Prostate gland (tissue), 2 donors: ENCODE data around the gene MAB21L3. TPM values are rescaled to one million over a fixed set of nuclear protein-coding genes. Genes with fewer than 3 reads are reported as not detected.

Experiments
- DNase-seq: peaks from one replicate; pipeline ENCODE4 v3.0.0-alpha.2; 2019; ENCODE audit warnings: low spot score
- H3K27ac ChIP-seq, 2 donors: fragments of 200-600 bp; sonication (generic); 2 replicates each; pipeline ENCODE4 v1.5.1; 2017 to 2019
- H3K27me3 ChIP-seq: fragments of 200-600 bp; sonication (generic); replicated peaks from 2 replicates; pipeline ENCODE4 v1.5.1; 2019; ENCODE audit not compliant: insufficient read depth
- H3K36me3 ChIP-seq, 2 donors: fragments of 200-600 bp; sonication (generic); 1 replicate in 1 of 2; 2 replicates in 1 of 2; pipeline versions ENCODE4 v1.5.1 to v1.8.1; 2017 to 2019
- H3K4me1 ChIP-seq: fragments of 200-600 bp; sonication (generic); replicated peaks from 2 replicates; pipeline ENCODE4 v1.5.1; 2019
- H3K4me3 ChIP-seq, 2 donors: fragments of 200-600 bp; sonication (generic); 2 replicates each; pipeline ENCODE4 v1.5.1; 2017 to 2019
- H3K9me3 ChIP-seq: fragments of 200-600 bp; sonication (generic); 2 replicates; pipeline ENCODE4 v1.5.1; 2017
- CTCF ChIP-seq, 4 experiments: fragments of 200-600 bp in 2 of 4; fragments of 450-650 bp in 2 of 4; sonication (generic) in 2 of 4; IDR thresholded peaks; 1 replicate in 3 of 4; 2 replicates in 1 of 4; pipeline ENCODE4 v1.5.1; 2016 to 2019; ENCODE audit warnings: antibody characterized with exemption in 4 of 4, mild to moderate bottlenecking in 2 of 4, moderate library complexity in 2 of 4
- POLR2A ChIP-seq: fragments of 450-650 bp; IDR thresholded peaks from one replicate; pipeline ENCODE4 v1.6.1; 2016; ENCODE audit warnings: antibody characterized with exemption, mild to moderate bottlenecking
- POLR2AphosphoS5 ChIP-seq: sonication (generic); formaldehyde crosslinking; IDR thresholded peaks from one replicate; pipeline ENCODE4 v1.6.1; 2017; ENCODE audit warnings: antibody characterized with exemption
- WGBS: methylation state at CpG from one replicate; pipeline ENCODE4 v1.1.5; 2018; 5-methylcytosine and 5-hydroxymethylcytosine counted together
- intact Hi-C: fragments of 100-400 bp; cut with DNase I; formaldehyde crosslinking; loops from one replicate; pipeline ENCODE4 v1.14.2; 2022
- total RNA-seq, 2 donors: library from RNA; depleted of rRNA; stranded (reverse); fragments of >200 nt; gene quantifications; one replicate each; pipeline ENCODE4 v1.1.0, GENCODE V29; 2016

The MAB21L3 gene
- total RNA-seq, 2 donors from 2014 or later = 4.4 to 4.7 TPM

- Histone ChIP-seq H3K27me3 (no peaks in the 10 kb centered on the region), H3K27ac (no peak overlapping the region), H3K4me3 (no peak overlapping the region), H3K36me3 (no peaks in the 10 kb centered on the region), H3K4me1 (no peaks in the 10 kb centered on the region), H3K9me3 (no peaks in the 10 kb centered on the region)
- WGBS = 91% methylated on average over 4 of the region's 4 CpGs
- TF ChIP-seq POLR2AphosphoS5 (no peak), CTCF (IDR thresholded peaks at IDR 0.05) (no peak), POLR2A (no peak)
- no peak for DNase-seq
- intact Hi-C loops = no loop called here
These were observed 20.0 kb downstream of the MAB21L3 start for GRCh38 chr1:116131170-116131569.

GRCh38 chr1:116131866-116132605, 20.8 kb downstream of the MAB21L3 start:
- Histone ChIP-seq H3K4me3 (no peak overlapping the region), H3K36me3 (no peaks in the 10 kb centered on the region), H3K27ac (no peak overlapping the region), H3K9me3 (no peaks in the 10 kb centered on the region), H3K27me3 (no peaks in the 10 kb centered on the region), H3K4me1 (no peaks in the 10 kb centered on the region)
- WGBS = 70% methylated on average over 9 of the region's 9 CpGs
- TF ChIP-seq POLR2A (no peak), POLR2AphosphoS5 (peak; percentile 41), CTCF (IDR thresholded peaks at IDR 0.05) (no peak)
- intact Hi-C loops = no loop called here
- DNase-seq = peak; percentile 26

- no peak overlapping the region for H3K4me3 ChIP-seq
- peak; percentile 59 for DNase-seq
- H3K27ac ChIP-seq = peak overlapping the region; percentile 24 to 30
- peak; percentile 64 for TF ChIP-seq POLR2AphosphoS5
- no peak for TF ChIP-seq POLR2A
- H3K9me3 ChIP-seq = no peaks in the 10 kb centered on the region
- H3K36me3 ChIP-seq = no peaks in the 10 kb centered on the region
- WGBS = 53% methylated on average over 8 of the region's 8 CpGs
- no peaks in the 10 kb centered on the region for H3K4me1 ChIP-seq
- intact Hi-C loops = no loop called here
- no peaks in the 10 kb centered on the region for H3K27me3 ChIP-seq
These were observed 22.7 kb downstream of the MAB21L3 start for GRCh38 chr1:116133696-116134475.

- Histone ChIP-seq H3K27ac (peak overlapping the region; percentile 24 to 30), H3K9me3 (no peaks in the 10 kb centered on the region), H3K4me3 (no peak overlapping the region), H3K36me3 (no peaks in the 10 kb centered on the region), H3K27me3 (no peaks in the 10 kb centered on the region), H3K4me1 (no peaks in the 10 kb centered on the region)
- no peak for DNase-seq
- intact Hi-C loops = no loop called here
- 53% methylated on average over 2 of the region's 2 CpGs for WGBS
- no peak for TF ChIP-seq CTCF (IDR thresholded peaks at IDR 0.05)
- TF ChIP-seq POLR2A = no peak
- no peak for TF ChIP-seq POLR2AphosphoS5
These were observed 23.2 kb downstream of the MAB21L3 start for GRCh38 chr1:116134476-116134773.

GRCh38 chr1:116138277-116138792, 27.1 kb downstream of the MAB21L3 start:
- no peak overlapping the region for H3K27ac ChIP-seq

More at GRCh38 chr1:116138277-116138792, 27.1 kb downstream of the MAB21L3 start:
- no peaks in the 10 kb centered on the region for H3K27me3 ChIP-seq
- WGBS = 95% methylated on average over 8 of the region's 8 CpGs
- intact Hi-C loops = loop anchor here (2.0 kb wide), 1 partner anchor 360 kb away; no protein-coding TSS in a partner anchor
- no peaks in the 10 kb centered on the region for H3K36me3 ChIP-seq
- no peaks in the 10 kb centered on the region for H3K9me3 ChIP-seq
- no peak for DNase-seq
- TF ChIP-seq CTCF (IDR thresholded peaks at IDR 0.05) = no peak
- TF ChIP-seq POLR2AphosphoS5 = no peak
- H3K4me1 ChIP-seq = no peaks in the 10 kb centered on the region
- no peak overlapping the region for H3K4me3 ChIP-seq
